Stimulated activated CD8-positive, alpha-beta memory T cell treated with anti-CD3 and anti-CD28 coated beads, Interleukin-7, amount 100 ng/mL, for 24 hours (primary cell): ENCODE data around the gene VAMP8.
A peak's percentile ranks its signal among the peaks of the same experiment; 100 is the strongest.
"Not testable (repeated sequence)": the region's sequence is repeated elsewhere in the genome, so short reads cannot be mapped to it uniquely, and the experiment has no call there.

ENCODE experiments used
- DNase-seq: peaks from one replicate; pipeline ENCODE4 v3.0.0-alpha.2; 2020; ENCODE audit warnings: low read depth

The VAMP8 gene

DNA sequence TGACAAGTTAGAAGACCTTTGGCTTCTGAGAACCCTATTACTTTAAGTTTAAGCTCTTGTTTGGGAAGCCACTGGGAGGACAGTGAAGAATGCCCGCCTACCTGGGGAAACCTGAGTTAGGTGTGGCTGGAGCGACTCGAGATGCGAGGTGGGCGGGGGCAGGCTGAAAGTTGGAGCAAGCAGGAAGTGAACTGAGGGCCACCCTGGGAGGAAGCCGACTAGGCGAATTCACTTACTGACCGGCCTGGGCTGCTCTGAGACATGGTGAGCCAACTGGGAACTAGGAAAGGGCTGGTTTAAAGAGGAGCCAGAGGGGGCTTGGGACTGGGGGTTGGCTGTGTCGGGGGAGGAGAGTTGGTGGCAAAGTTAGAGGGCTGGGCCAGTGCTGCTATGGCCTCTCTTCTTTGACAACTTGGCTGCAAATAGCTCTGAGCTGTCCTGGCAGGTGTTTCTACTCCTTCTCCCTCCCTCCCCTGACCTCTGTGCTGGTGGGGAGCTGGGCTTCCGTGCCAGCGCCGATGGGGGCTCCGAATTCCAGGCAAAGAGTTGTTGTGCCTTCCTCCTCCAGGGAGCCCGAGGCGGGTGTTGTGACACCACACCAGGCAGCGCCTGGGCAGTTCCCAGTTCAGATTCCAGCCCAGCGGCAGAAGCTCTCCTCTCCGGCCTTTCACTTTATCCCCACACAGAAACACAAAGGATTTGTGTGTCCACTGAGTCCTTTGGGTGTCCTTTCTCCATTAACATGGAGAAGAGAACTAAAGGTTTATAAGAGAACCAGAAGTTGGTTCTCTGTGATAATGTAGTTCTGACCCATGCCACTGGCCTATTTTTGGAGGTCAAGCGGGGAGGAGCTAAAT, at the start of gene VAMP8:
TSS of gene VAMP8 (plus strand) at position 201 of the 857 bp plus-strand sequence. CDS start at position 262, 61 bp downstream.
- DNase-seq = no peak

DNA sequence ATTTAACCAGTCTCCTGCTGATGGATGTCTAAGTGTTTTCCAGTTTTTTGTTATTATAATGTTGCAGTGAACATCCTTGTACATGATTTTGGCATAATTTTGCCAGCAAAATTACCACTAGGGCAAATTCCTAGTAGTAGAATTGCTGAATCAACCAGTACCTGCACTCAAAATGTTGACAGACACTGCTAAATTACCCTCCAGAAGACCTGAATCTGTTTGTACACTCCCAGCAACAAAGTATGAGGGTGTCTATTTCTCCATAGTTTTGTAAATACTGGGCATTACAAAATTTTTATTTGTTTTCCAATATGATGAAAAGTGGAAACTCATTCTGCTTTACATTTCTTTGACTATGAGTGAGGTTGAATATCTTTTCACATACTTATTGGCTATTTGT, 49.6 kb upstream of the VAMP8 start:
- DNase-seq = no peak

DNA sequence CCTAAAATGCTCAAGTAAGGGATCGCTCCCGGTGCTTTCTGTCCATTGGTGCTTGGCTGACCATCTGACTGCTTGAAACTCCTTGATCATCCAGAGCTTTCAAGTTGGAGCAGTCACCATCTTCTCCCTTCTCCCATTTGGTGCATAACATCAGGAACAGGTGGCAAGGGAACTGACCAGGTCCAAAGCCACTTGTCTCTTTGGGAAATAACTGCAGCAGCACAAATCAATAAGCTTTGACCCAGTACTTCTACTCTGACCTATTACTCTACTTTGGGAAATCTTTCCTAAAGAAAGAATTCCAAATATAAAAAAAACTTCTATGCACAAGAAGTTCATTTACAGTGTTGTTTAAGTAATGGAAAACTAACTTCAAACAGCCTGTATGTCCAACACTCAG, 49.0 kb upstream of the VAMP8 start:
- no peak for DNase-seq

GRCh38 chr2:85529809-85530208, 47.6 kb upstream of the VAMP8 start:
- DNase-seq = no peak

DNA sequence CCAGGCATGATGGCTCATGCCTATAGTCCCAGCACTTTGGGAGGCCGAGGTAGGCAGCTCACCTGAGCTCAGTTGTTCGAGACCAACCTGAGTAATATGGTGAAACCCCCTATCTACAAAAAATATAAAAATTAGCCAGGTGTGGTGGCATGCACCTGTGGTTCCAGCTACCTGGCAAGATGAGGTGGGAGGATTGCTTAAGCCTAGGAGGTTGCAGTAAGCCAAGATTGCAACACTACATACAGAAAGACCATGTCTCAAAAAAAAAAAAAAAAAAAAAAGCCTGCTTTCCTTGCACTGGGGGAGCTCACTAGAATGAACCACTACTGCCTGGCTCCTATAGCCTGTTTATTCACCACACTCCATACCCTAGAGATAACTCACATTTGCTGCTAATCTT, 45.8 kb upstream of the VAMP8 start:
- no peak for DNase-seq

DNA sequence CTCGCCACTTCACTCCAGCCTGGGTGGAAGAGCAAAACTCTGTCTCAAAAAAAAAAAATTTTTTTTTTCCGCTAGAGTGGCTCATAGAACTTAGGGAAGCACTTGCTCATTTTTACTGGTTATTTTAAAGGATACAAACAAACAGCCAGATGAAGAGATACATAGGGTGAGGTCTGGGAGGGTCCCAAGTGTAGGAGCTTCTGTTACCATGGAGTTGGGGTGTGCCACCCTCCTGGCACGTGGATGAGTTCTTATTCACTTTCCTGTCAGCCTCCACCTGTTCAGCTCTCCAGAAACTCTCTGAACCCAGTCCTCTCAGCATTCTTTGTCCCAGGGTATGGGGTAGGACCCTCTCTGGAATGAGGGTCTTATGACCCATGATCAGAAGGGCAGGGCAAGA, 43.3 kb upstream of the VAMP8 start:
- DNase-seq = no peak

DNA sequence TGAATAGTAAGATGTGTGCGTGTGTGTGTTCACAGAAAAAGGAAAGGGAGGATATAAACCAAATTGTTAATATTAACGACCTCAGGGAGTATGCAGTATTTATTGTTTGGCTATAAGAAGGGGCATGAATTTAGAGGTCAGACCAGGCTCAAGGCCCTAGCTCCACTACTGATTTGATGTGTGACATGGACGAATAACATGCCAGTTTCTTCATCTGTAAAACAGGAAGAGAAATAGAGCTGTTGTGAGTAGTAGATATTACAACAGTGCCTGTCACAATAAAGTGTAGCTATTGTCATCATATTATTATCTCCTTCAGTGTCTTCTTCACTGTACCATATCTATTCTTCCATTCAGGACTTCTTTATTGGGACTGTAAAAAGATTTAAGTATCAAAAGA, 42.5 kb upstream of the VAMP8 start:
- DNase-seq = no peak

GRCh38 chr2:85536479-85536878, 40.9 kb upstream of the VAMP8 start:
- no peak for DNase-seq

DNA sequence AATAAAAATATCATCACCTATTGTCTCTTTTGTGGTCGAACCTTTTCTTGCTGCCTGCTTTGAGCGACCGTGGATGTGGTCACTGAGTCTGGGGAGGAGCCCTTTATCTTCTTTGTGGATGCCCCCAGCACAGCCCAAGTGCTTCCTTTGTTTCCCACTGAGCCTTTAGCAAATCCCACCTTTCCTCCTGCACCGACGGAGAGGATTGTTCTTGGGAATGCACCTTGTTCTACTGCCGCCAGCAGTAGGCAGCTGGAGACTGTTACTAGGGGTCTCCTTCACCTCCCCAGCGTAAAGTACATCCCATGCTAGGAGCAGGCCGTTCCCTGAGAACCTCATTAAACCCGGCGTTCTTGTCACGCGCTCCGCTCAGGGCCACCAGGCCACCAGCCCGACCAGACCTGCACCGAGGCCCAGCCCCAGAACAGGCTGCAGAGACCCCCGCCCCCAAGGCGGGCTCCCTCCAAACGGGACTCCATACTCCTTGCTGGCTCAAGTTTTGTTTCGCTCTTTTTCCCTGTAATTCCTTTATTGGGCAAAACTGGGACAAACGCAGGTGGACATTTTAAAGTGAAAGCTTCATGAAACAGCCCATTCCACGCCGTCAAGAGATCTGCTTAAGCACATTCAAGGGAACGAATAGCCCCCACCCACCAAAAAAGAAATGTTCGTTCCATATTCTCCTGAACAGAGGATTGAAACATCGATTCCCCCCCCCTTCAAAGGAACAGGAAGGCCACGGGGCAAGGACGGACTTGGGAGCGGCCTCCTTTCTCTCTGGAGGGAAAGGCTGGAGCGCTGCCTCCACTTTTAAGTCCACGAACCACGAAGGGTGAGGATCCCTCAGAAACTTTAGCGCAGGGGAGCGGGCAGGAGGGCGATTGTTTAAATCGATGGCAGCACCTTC, 39.5 kb upstream of the VAMP8 start:
- DNase-seq = no peak

- DNase-seq = peak; percentile 82
Measured at GRCh38 chr2:85538507-85539360, 38.7 kb upstream of the VAMP8 start, which contains the start of gene MAT2A. Gene MAT2A, plus strand, starts transcription at chr2:85539168. Its CDS starts 120 bp downstream, at chr2:85539288.

DNA sequence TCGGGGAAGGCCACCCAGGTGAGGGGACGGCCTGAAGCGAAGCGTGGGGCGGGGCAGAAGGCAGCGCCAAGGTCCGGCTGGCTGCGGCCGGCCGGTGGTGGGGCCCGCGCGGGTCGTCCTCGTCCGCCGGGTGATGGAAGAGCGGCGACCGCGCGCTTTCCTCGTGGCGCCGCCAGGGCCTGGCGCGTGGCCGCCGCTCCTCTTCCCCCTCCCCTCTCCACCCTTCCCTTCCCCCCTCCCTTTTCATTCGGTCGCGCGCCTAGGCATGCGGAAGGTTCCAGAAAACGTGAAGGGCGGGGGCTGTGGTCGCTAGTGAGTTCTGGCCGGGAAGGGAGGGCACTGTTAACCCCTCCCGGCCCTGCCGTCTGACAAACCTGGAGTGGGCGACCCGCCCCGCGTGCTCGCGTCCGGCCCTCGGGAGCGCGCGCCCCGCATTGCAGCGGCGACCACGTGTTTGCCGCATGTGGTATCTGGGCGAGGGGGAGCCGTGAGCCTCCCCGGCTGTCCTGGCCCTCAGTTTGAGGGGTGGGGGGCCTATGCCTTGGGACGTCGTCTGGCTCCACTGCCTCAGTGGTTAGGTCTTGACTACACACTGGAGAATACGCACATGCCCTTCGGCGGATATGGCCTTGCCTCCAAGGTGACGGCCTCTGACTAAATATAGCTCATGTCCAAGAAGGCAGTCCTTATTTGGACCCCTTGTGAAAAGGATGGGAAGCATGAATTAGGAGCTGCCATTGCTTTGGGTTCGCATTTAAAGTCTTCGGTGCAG, 37.8 kb upstream of the VAMP8 start:
- DNase-seq = peak; percentile 56

- DNase-seq = no peak
Measured at GRCh38 chr2:85540133-85540648, 37.2 kb upstream of the VAMP8 start.

GRCh38 chr2:85541262-85541661, 36.1 kb upstream of the VAMP8 start:
- no peak for DNase-seq

- DNase-seq = no peak
Measured at GRCh38 chr2:85541753-85542457, 35.5 kb upstream of the VAMP8 start.

DNA sequence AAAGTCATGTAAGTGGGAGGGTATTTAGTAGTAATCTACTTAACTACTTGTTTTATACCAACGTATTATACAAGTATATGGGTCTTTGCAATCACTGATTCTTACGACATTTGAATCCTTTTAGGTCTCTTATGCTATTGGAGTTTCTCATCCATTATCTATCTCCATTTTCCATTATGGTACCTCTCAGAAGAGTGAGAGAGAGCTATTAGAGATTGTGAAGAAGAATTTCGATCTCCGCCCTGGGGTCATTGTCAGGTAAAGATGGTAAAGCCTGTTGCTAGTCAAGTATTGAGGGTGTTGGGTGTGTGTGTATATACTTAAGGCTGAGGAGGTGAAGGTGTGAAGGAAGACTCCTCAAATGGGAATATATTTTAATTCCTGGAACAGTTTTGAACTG, 34.6 kb upstream of the VAMP8 start:
- DNase-seq = no peak

- not testable (repeated sequence) for DNase-seq
Measured at GRCh38 chr2:85544254-85544691, 33.1 kb upstream of the VAMP8 start.

- DNase-seq = not testable (repeated sequence)
Measured at GRCh38 chr2:85544915-85545779, 32.2 kb upstream of the VAMP8 start.

DNA sequence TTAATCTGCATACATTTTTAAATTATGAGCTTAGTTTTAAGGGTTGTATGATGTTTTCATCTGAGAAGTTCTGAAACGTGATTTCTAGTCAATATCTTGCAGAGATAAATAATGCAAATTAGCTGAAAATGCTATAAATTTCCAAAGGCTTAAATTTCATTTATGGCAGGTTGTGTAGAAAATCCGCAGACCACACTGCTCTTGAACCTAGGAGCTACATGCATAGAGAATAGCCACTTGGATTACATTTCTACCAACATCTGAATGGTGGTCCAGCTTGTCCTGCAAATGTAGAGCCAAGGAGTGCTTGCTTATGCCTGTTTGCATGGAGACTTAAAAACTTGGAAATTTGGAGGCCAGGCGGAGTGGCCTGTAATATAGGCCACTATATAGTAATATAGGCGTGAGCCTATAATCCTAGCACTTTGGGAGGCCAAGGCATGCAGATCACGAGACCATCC, 31.6 kb upstream of the VAMP8 start:
- DNase-seq = no peak
